Loucy (cell line): ENCODE measurements around the gene HMGXB3.

Source experiments
- EZH2phosphoT487 ChIP-seq: fragments of 200-600 bp; IDR thresholded peaks from 2 replicates; pipeline ENCODE4 v1.6.1; 2018; ENCODE audit warnings: antibody characterized with exemption, mild to moderate bottlenecking, moderate library complexity, borderline replicate concordance
- TF ChIP-seq, protein P1 (sequence below): fragments of 200-600 bp; sonication (generic); conservative IDR thresholded peaks from 2 replicates; pipeline ENCODE4 v1.5.1; 2014; ENCODE audit warnings: mild to moderate bottlenecking, antibody characterized with exemption, low read length

DNA sequence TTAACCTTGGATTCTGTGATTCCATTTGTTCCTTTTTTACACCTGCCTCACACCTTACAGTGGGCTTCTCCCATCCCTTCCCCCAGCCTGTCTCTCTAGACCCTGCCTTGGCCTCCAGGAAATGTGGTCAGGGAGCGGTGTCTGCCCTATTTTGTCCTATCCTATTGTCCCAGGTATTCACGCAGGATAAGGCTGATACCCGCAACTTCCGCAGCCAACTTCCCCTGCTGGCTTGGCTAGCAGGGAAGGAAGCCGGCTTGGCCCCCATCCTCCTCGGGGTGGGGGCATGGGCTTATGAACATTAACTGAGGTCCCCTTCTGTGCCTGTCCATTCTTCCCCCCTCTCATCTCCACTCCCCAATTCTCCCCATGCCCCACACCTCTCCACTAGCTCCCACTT is 82.3 kb downstream of the HMGXB3 start:
- TF ChIP-seq, protein P1, sequence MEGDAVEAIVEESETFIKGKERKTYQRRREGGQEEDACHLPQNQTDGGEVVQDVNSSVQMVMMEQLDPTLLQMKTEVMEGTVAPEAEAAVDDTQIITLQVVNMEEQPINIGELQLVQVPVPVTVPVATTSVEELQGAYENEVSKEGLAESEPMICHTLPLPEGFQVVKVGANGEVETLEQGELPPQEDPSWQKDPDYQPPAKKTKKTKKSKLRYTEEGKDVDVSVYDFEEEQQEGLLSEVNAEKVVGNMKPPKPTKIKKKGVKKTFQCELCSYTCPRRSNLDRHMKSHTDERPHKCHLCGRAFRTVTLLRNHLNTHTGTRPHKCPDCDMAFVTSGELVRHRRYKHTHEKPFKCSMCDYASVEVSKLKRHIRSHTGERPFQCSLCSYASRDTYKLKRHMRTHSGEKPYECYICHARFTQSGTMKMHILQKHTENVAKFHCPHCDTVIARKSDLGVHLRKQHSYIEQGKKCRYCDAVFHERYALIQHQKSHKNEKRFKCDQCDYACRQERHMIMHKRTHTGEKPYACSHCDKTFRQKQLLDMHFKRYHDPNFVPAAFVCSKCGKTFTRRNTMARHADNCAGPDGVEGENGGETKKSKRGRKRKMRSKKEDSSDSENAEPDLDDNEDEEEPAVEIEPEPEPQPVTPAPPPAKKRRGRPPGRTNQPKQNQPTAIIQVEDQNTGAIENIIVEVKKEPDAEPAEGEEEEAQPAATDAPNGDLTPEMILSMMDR, result no peak
- no peak for TF ChIP-seq EZH2phosphoT487
